Type B pancreatic cell (in vitro differentiated cells): ENCODE data around the gene MZF1. TPM values are rescaled to one million over a fixed set of nuclear protein-coding genes. Genes with fewer than 3 reads are reported as not detected.

Experiments
- DNase-seq: peaks from one replicate; pipeline ENCODE4 v3.0.0; 2021; ENCODE audit warnings: mixed read lengths; ENCODE audit not compliant: unreplicated experiment; ENCODE audit errors: extremely low spot score
- H3K27ac Mint-ChIP-seq: 2 replicates; pipeline ENCODE4 v1.8.0; 2021; ENCODE audit warnings: mild to moderate bottlenecking, mixed read lengths
- H3K27me3 Mint-ChIP-seq: 2 replicates; pipeline ENCODE4 v1.8.0; 2021; ENCODE audit warnings: mixed read lengths
- H3K36me3 Mint-ChIP-seq: 2 replicates; pipeline ENCODE4 v1.8.0; 2021; ENCODE audit warnings: mixed read lengths
- H3K4me1 Mint-ChIP-seq: one replicate; pipeline ENCODE4 v1.8.0; 2021; ENCODE audit warnings: mixed read lengths; ENCODE audit not compliant: unreplicated experiment
- H3K4me3 Mint-ChIP-seq: 2 replicates; pipeline ENCODE4 v1.8.0; 2021; ENCODE audit warnings: mild to moderate bottlenecking, mixed read lengths
- H3K9me3 Mint-ChIP-seq: 2 replicates; pipeline ENCODE4 v1.8.0; 2021; ENCODE audit warnings: mixed read lengths
- total RNA-seq: library from RNA; stranded (reverse); gene quantifications from 2 replicates; pipeline ENCODE4 v1.2.1, GENCODE V29; 2021; ENCODE audit warnings: low replicate concordance
- TF ChIP-seq, protein P1 (sequence below): fragments of 200-600 bp; sonication (generic); conservative IDR thresholded peaks from 2 replicates; pipeline ENCODE4 v1.5.0; 2021; ENCODE audit warnings: antibody characterized with exemption, mild to moderate bottlenecking

The MZF1 gene
- total RNA-seq, 1 donor from 2014 or later = 30.0 TPM

GRCh38 chr19:58519087-58519354 lies 54.1 kb downstream of the MZF1 start:
- peaks cover 5% of the 10 kb centered on the region for H3K36me3 Mint-ChIP-seq
- no peaks in the 10 kb centered on the region for H3K9me3 Mint-ChIP-seq
- H3K4me1 Mint-ChIP-seq = peaks cover 21% of the 10 kb centered on the region
- peak overlapping the region; percentile 98 for H3K27ac Mint-ChIP-seq
- H3K27me3 Mint-ChIP-seq = no peaks in the 10 kb centered on the region
- H3K4me3 Mint-ChIP-seq = peak overlapping the region; percentile 95
- DNase-seq = peak; percentile 78
- TF ChIP-seq, protein P1, sequence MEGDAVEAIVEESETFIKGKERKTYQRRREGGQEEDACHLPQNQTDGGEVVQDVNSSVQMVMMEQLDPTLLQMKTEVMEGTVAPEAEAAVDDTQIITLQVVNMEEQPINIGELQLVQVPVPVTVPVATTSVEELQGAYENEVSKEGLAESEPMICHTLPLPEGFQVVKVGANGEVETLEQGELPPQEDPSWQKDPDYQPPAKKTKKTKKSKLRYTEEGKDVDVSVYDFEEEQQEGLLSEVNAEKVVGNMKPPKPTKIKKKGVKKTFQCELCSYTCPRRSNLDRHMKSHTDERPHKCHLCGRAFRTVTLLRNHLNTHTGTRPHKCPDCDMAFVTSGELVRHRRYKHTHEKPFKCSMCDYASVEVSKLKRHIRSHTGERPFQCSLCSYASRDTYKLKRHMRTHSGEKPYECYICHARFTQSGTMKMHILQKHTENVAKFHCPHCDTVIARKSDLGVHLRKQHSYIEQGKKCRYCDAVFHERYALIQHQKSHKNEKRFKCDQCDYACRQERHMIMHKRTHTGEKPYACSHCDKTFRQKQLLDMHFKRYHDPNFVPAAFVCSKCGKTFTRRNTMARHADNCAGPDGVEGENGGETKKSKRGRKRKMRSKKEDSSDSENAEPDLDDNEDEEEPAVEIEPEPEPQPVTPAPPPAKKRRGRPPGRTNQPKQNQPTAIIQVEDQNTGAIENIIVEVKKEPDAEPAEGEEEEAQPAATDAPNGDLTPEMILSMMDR = peak; percentile 63

- Mint-ChIP-seq H3K4me1 (peaks cover 21% of the 10 kb centered on the region), H3K36me3 (peaks cover 5% of the 10 kb centered on the region), H3K27me3 (no peaks in the 10 kb centered on the region), H3K4me3 (peak overlapping the region; percentile 95), H3K9me3 (no peaks in the 10 kb centered on the region), H3K27ac (peak overlapping the region; percentile 98)
- TF ChIP-seq, protein P1 = no peak
- no peak for DNase-seq
These were observed 54.7 kb downstream of the MZF1 start for GRCh38 chr19:58518256-58519086.

GRCh38 chr19:58516964-58517833 lies 55.9 kb downstream of the MZF1 start:
- TF ChIP-seq, protein P1 = no peak
- Mint-ChIP-seq H3K36me3 (peaks cover 5% of the 10 kb centered on the region), H3K9me3 (no peaks in the 10 kb centered on the region), H3K27ac (peak overlapping the region; percentile 98), H3K4me1 (peaks cover 21% of the 10 kb centered on the region), H3K4me3 (no peak overlapping the region), H3K27me3 (no peaks in the 10 kb centered on the region)
- no peak for DNase-seq

DNA sequence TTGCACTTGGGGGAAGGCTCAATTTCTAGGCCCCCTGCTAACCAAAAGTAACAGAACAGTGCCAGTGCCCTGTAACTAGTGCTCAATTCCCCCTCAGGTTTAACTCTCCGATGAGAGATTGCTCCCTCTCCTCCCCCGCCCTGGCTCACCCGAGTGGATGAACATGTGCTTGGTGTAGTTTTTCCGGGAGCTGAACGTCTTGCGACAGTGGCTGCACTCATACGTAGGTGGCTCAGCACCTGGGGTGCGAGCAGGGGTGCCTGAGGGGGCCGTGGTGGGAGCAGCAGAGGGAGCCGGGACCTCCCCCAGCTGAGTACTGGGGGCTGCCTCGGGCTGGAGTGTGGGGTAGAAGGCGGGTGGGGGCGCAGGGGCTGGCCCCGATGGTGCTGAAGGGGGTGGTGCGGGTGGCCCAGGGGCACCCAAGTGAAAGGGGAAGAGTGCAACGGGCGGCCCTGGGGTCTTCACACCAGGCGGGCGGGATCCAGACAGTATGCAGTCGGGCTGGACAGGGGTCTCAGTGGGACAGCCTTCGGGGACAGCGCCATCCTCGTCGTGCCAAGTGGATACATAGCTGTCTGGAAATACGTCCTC lies 56.8 kb downstream of the MZF1 start:
- no peak for DNase-seq
- H3K4me3 Mint-ChIP-seq = peak overlapping the region; percentile 58
- H3K9me3 Mint-ChIP-seq = no peaks in the 10 kb centered on the region
- no peak overlapping the region for H3K27ac Mint-ChIP-seq
- peaks cover 21% of the 10 kb centered on the region for H3K4me1 Mint-ChIP-seq
- peaks cover 5% of the 10 kb centered on the region for H3K36me3 Mint-ChIP-seq
- H3K27me3 Mint-ChIP-seq = no peaks in the 10 kb centered on the region
- TF ChIP-seq, protein P1 = no peak

GRCh38 chr19:58515259-58515658 lies 57.9 kb downstream of the MZF1 start:
- H3K27me3 Mint-ChIP-seq = no peaks in the 10 kb centered on the region
- peak overlapping the region; percentile 73 for H3K27ac Mint-ChIP-seq
- peaks cover 5% of the 10 kb centered on the region for H3K36me3 Mint-ChIP-seq
- H3K4me1 Mint-ChIP-seq = peaks cover 17% of the 10 kb centered on the region
- TF ChIP-seq, protein P1 = no peak
- no peak for DNase-seq
- peak overlapping the region; percentile 58 for H3K4me3 Mint-ChIP-seq
- no peaks in the 10 kb centered on the region for H3K9me3 Mint-ChIP-seq
